ENCODE data around the gene PRKCA.

The PRKCA gene

DNA sequence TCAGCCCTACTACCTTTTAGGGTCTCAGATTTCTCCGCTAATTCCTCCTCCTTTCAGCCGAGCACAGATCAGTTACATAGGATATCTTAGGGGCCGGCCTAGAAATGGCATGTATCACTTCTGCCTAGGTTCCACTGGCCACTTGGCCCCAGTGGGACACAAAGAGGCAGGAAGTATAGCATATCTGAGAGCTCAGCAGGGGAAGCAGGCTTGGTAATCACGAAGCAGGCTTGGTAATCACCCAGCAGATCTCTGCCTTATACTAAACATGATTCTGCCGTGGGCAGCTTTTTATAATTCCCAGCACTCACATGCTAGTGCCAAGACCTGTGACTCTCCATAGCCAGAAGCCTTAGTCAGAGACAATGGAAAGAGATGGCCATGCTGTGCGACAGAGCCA lies 472.9 kb downstream of the PRKCA start:
- TF ChIP-seq, protein P1, sequence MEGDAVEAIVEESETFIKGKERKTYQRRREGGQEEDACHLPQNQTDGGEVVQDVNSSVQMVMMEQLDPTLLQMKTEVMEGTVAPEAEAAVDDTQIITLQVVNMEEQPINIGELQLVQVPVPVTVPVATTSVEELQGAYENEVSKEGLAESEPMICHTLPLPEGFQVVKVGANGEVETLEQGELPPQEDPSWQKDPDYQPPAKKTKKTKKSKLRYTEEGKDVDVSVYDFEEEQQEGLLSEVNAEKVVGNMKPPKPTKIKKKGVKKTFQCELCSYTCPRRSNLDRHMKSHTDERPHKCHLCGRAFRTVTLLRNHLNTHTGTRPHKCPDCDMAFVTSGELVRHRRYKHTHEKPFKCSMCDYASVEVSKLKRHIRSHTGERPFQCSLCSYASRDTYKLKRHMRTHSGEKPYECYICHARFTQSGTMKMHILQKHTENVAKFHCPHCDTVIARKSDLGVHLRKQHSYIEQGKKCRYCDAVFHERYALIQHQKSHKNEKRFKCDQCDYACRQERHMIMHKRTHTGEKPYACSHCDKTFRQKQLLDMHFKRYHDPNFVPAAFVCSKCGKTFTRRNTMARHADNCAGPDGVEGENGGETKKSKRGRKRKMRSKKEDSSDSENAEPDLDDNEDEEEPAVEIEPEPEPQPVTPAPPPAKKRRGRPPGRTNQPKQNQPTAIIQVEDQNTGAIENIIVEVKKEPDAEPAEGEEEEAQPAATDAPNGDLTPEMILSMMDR (IDR thresholded peaks at IDR 0.05; ENCODE audit: extremely low read depth, missing control alignments): no peak
- DNase-seq (ENCODE audit: low spot score): no peak

DNA sequence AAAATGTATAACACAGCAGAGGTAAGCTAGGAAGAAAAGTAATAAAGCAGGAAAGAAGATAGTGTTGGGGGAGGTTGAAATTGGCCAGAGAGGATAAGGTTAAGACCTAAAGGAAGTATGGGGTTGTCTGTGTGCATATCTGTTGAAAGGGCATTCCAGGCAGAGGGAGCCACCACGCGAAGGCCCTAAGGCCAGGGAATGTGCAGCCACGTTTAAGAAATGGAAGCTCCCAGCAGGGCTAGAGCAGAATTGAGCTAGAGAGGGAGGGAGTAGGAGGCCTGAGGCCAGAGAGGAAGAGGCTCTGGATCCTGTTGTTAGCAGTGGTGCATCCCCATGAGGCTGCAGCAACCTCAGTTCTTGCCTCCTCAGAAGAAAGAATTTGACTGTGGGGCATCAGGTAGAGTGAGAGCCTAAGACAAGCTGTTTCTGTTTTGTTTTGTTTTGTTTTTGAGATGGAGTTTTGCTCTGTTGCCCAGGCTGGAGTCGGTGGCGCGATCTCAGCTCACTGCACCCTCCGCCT lies 473.5 kb downstream of the PRKCA start:
- TF ChIP-seq, protein P1 (IDR thresholded peaks at IDR 0.05; ENCODE audit: extremely low read depth, missing control alignments): no peak
- no peak for DNase-seq (ENCODE audit: low spot score)

DNA sequence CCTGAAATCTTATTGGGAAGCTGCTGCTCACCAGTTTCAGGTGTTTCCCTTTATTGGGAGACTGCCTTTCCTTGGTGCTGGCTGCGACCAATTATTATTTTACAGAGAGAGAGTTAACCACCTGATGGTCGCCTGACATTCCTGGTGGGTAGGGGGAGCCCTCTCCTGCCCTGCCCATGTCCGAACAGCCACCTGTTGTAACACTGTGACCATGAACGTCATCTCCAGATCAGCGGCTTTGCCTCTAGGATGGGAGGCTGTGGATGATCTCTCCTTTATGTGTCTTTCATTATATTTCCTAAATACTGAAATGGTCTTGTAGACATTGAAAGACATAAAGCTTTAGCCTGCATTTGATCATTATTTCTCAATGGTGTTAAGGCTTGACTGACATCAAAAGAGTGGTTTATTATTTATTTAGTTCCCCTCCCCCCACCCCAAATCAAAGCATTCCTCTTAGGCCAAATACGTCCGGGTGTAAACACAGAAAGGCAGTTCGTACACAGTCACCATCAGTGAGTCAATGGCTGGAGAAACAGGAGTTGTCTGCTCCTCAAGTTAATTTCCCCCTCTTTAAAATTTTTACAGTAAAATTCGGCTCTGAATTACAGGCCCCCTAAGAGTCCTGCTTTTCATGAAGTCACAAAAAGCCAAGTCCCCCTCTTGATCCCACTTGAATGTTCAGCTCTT lies 474.7 kb downstream of the PRKCA start:
- TF ChIP-seq, protein P1 (IDR thresholded peaks at IDR 0.05; ENCODE audit: extremely low read depth, missing control alignments): no peak
- no peak for DNase-seq (ENCODE audit: low spot score)

- DNase-seq (ENCODE audit: low spot score): no peak
- TF ChIP-seq, protein P1 (IDR thresholded peaks at IDR 0.05; ENCODE audit: extremely low read depth, missing control alignments): no peak
These were observed 475.3 kb downstream of the PRKCA start for GRCh38 chr17:66777689-66778225.

GRCh38 chr17:66778531-66779236 lies 476.3 kb downstream of the PRKCA start:
- DNase-seq (ENCODE audit: low spot score): no peak
- TF ChIP-seq, protein P1 (IDR thresholded peaks at IDR 0.05; ENCODE audit: extremely low read depth, missing control alignments): no peak

DNA sequence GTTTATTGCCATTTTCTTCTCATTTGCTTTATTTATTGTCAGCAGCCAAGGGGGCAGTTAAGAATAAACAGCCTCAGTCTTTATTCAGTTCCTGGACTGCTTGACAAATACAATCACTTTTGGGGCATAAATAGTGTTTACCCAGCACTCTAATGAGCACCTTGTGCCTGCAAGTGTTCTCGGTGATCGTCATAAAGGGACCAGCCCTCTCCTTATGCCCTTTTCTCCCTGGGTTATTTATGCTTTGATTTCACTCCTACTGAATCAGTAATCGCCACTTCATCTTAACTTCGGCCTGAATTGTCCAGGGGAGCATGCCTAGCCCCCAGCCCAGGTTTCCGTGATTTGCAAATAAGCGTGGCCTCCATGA lies 476.8 kb downstream of the PRKCA start:
- TF ChIP-seq, protein P1 (IDR thresholded peaks at IDR 0.05; ENCODE audit: extremely low read depth, missing control alignments): no peak
- DNase-seq (ENCODE audit: low spot score): no peak

DNA sequence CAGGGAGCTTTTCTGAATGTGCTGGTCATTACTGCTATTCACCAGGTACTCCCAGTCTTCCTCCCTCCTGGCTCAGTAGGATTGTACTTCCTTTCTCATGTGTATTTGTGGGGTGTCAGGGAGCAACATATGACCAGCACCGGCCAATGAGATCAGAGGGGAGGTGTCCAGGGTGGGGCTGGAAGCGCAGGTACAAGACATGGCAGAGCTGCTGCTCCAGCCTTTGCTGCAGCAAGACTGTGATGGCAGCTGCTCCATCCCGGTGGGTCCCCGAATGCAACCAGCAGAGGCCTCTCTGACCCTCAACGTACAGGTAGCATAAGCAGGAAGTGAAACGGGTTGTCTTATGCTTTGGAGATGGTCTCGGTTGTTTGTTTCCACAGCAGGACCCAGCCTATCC lies 478.7 kb downstream of the PRKCA start:
- TF ChIP-seq, protein P1 (IDR thresholded peaks at IDR 0.05; ENCODE audit: extremely low read depth, missing control alignments): no peak
- DNase-seq (ENCODE audit: low spot score): no peak

All from GM20000 (cell line).